Keratinocyte (primary cell): ENCODE results near the gene SAG. TPM values are rescaled to one million over a fixed set of nuclear protein-coding genes. Genes with fewer than 3 reads are reported as not detected.
"Not testable (repeated sequence)": the region's sequence is repeated elsewhere in the genome, so short reads cannot be mapped to it uniquely, and the experiment has no call there.

Experiments used
- DNase-seq: peaks from one replicate; pipeline ENCODE4 v3.0.0-alpha.2; 2011; ENCODE audit warnings: low read depth, missing footprints, low spot score
- FAIRE-seq: peaks from 2 replicates; lab custom pipeline; 2011; peaks lifted over from hg19 to GRCh38; lab: Jason Lieb, UNC
- H2AFZ ChIP-seq: 2 replicates; pipeline ENCODE4 v1.6.0; 2012; ENCODE audit warnings: low read length, control low read depth, inconsistent platforms; ENCODE audit not compliant: control insufficient read depth
- H3K27ac ChIP-seq: 2 replicates; pipeline ENCODE4 v1.5.1; 2011; ENCODE audit warnings: low read length; ENCODE audit not compliant: control insufficient read depth, insufficient read depth
- H3K27me3 ChIP-seq: 3 replicates; pipeline ENCODE4 v1.6.0; 2011; ENCODE audit warnings: low read length; ENCODE audit not compliant: control insufficient read depth, insufficient read depth; ENCODE audit errors: extremely low read depth
- H3K36me3 ChIP-seq, 2 experiments: 2 replicates in 1 of 2; 3 replicates in 1 of 2; pipeline ENCODE4 v1.5.1; 2011; ENCODE audit warnings: low read length in 2 of 2, mild to moderate bottlenecking in 1 of 2; ENCODE audit not compliant: control insufficient read depth in 2 of 2, insufficient read depth in 2 of 2; ENCODE audit errors: extremely low read depth in 1 of 2
- H3K4me1 ChIP-seq: 3 replicates; pipeline ENCODE4 v1.5.1; 2011; ENCODE audit warnings: low read length; ENCODE audit not compliant: control insufficient read depth, insufficient read depth; ENCODE audit errors: extremely low read depth
- H3K4me2 ChIP-seq: 3 replicates; pipeline ENCODE4 v1.6.0; 2011; ENCODE audit warnings: low read depth, low read length; ENCODE audit not compliant: control insufficient read depth, insufficient read depth; ENCODE audit errors: extremely low read depth
- H3K4me3 ChIP-seq, 3 experiments: fragments of 200-600 bp in 1 of 3; sonication (generic) in 1 of 3; 2 replicates in 2 of 3; 3 replicates in 1 of 3; pipeline ENCODE4 v1.5.1; 2011 to 2016; ENCODE audit warnings: low read length in 3 of 3, mild to moderate bottlenecking in 3 of 3, control low read depth in 2 of 3, inconsistent platforms in 1 of 3, low read depth in 1 of 3, mixed read lengths in 1 of 3, mixed run types in 1 of 3, moderate library complexity in 1 of 3; ENCODE audit not compliant: control insufficient read depth in 2 of 3, insufficient read depth in 2 of 3; ENCODE audit errors: extremely low read depth in 1 of 3
- H3K79me2 ChIP-seq: 2 replicates; pipeline ENCODE4 v1.6.0; 2012; ENCODE audit warnings: low read length; ENCODE audit not compliant: control insufficient read depth, insufficient read depth
- H3K9ac ChIP-seq: 3 replicates; pipeline ENCODE4 v1.6.0; 2011; ENCODE audit warnings: low read length; ENCODE audit not compliant: control insufficient read depth, insufficient read depth; ENCODE audit errors: extremely low read depth
- H3K9me1 ChIP-seq: 3 replicates; pipeline ENCODE4 v1.6.0; 2011; ENCODE audit warnings: low read length; ENCODE audit not compliant: control insufficient read depth, insufficient read depth; ENCODE audit errors: extremely low read depth
- H3K9me3 ChIP-seq: 2 replicates; pipeline ENCODE4 v1.5.1; 2012; ENCODE audit warnings: low read depth, low read length; ENCODE audit not compliant: control insufficient read depth
- H4K20me1 ChIP-seq: 3 replicates; pipeline ENCODE4 v1.6.0; 2011; ENCODE audit warnings: low read length; ENCODE audit not compliant: control insufficient read depth, insufficient read depth; ENCODE audit errors: extremely low read depth
- CTCF ChIP-seq, 3 experiments: IDR thresholded peaks in 1 of 3; conservative IDR thresholded peaks in 1 of 3; optimal IDR thresholded peaks in 1 of 3; 2 replicates in 2 of 3; 3 replicates in 1 of 3; pipeline versions ENCODE3 to v1.5.1; 2011; ENCODE audit warnings: low read length in 3 of 3, mild to moderate bottlenecking in 3 of 3, moderate library complexity in 2 of 3, control low read depth in 1 of 3, inconsistent platforms in 1 of 3; ENCODE audit not compliant: insufficient read depth in 2 of 3; ENCODE audit errors: extremely low read depth in 1 of 3
- EZH2 ChIP-seq: IDR thresholded peaks from one replicate; pipeline ENCODE4 v1.6.1; 2012; ENCODE audit warnings: inconsistent platforms, mild to moderate bottlenecking, low read length, moderate library complexity
- dilution Hi-C: fragments of 300-500 bp; cut with MboI; formaldehyde crosslinking; loops from one replicate; pipeline ENCODE4 v1.7.0; 2020; ENCODE audit warnings: low sequenced_read_pairs; ENCODE audit not compliant: extremely low pct_ligation_motif_present
- polyA plus RNA-seq, 5 experiments: library from polyadenylated mRNA; depleted of rRNA in 3 of 5; stranded (reverse) in 3 of 5; stranded (forward) in 1 of 5; unstranded in 1 of 5; fragments of >200 nt; gene quantifications; 1 replicate in 1 of 5; 2 replicates in 3 of 5; 3 replicates in 1 of 5; pipeline versions ENCODE4 v1.2.1 to v1.2.3, GENCODE V29; 2011 to 2012; ENCODE audit warnings: missing spikeins in 2 of 5, low read depth in 1 of 5, low replicate concordance in 1 of 5

SAG gene
- polyA plus RNA-seq, 1 donor (not counting 4 experiments of a cell fraction or from before 2014, with no cell fraction given): not detected

DNA sequence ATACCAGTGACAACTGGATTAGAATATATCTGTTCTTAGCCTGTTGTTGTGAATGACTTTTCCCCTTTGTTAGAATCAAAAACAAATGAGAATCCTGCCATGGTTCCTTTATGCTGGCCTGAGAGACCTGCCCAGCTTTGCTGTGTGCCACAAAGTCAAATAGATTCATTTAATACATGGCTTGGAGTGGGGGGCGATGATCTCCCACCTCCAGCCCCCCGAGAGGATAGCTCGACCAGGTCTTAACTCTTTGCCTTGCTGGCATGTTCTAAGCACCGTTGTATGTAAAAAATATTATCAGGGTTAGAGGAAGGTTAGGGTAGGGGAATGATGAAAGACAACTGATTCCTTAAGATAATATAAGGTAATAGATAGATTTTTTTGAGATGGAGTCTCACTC lies 24.5 kb downstream of the SAG start:
- Histone ChIP-seq H3K27ac (no peak overlapping the region), H3K9me1 (no peaks in the 10 kb centered on the region), H3K27me3 (peaks cover 20% of the 10 kb centered on the region), H3K79me2 (no peaks in the 10 kb centered on the region), H3K9ac (no peak overlapping the region), H3K4me3 (no peak overlapping the region), H2AFZ (no peak overlapping the region), H3K4me2 (no peak overlapping the region), H3K9me3 (no peaks in the 10 kb centered on the region), H3K4me1 (no peaks in the 10 kb centered on the region), H4K20me1 (no peaks in the 10 kb centered on the region), H3K36me3 (no peaks in the 10 kb centered on the region)
- no peak for DNase-seq
- TF ChIP-seq CTCF (optimal IDR thresholded peaks at IDR 0.05 in 1 of 3, IDR thresholded peaks at IDR 0.05 in 1 of 3, conservative IDR thresholded peaks at IDR 0.05 in 1 of 3; ENCODE audit: extremely low read depth in 1 of 3, insufficient read depth in 2 of 3, low read length in 3 of 3) (no peak), EZH2 (no peak)
- dilution Hi-C loops: no loop called here
- no peak for FAIRE-seq

DNA sequence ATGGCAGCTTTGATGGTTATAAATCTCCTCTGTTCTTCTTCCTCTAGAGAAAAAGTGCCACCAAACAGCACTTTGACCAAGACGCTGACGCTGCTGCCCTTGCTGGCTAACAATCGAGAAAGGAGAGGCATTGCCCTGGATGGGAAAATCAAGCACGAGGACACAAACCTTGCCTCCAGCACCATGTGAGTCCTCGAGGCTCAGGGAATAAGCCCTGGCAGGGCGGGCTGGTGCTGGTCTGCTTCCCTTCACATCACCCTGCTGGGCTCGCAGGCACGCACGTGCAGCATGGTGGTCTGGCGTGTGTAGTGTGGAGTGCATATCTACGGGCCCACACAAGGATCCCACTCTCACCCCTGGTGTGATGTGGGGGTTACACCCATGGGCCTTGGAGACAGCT lies 27.3 kb downstream of the SAG start:
- dilution Hi-C loops: no loop called here
- peaks cover 25% of the 10 kb centered on the region for H3K27me3 ChIP-seq
- no peak overlapping the region for H2AFZ ChIP-seq
- H3K27ac ChIP-seq: no peak overlapping the region
- no peak overlapping the region for H3K9ac ChIP-seq
- no peaks in the 10 kb centered on the region for H3K36me3 ChIP-seq
- DNase-seq (no peak), FAIRE-seq (no peak)
- H3K79me2 ChIP-seq: no peaks in the 10 kb centered on the region
- TF ChIP-seq CTCF (optimal IDR thresholded peaks at IDR 0.05 in 1 of 3, IDR thresholded peaks at IDR 0.05 in 1 of 3, conservative IDR thresholded peaks at IDR 0.05 in 1 of 3; ENCODE audit: extremely low read depth in 1 of 3, insufficient read depth in 2 of 3, low read length in 3 of 3): no peak
- TF ChIP-seq EZH2: no peak
- H3K4me2 ChIP-seq: no peak overlapping the region
- no peaks in the 10 kb centered on the region for H3K4me1 ChIP-seq
- no peak overlapping the region for H3K4me3 ChIP-seq
- no peaks in the 10 kb centered on the region for H4K20me1 ChIP-seq
- H3K9me1 ChIP-seq: no peaks in the 10 kb centered on the region
- H3K9me3 ChIP-seq: no peaks in the 10 kb centered on the region

- H3K79me2 ChIP-seq, H4K20me1 ChIP-seq, H3K4me3 ChIP-seq, H3K4me1 ChIP-seq, H3K9me1 ChIP-seq, dilution Hi-C loops, FAIRE-seq, H3K27ac ChIP-seq, H3K9ac ChIP-seq, DNase-seq, H3K4me2 ChIP-seq, H3K36me3 ChIP-seq, H3K9me3 ChIP-seq, H2AFZ ChIP-seq: not testable (repeated sequence)
- H3K27me3 ChIP-seq: peaks cover 22% of the 10 kb centered on the region
These were observed 28.5 kb downstream of the SAG start for GRCh38 chr2:233336091-233336490.
